Measurements from ENCODE around the gene TYW1B.
"Not testable (repeated sequence)": the region's sequence is repeated elsewhere in the genome, so short reads cannot be mapped to it uniquely, and the experiment has no call there.

Gene TYW1B

GRCh38 chr7:72753229-72753628 is 74.8 kb downstream of the TYW1B start:
- peaks cover 28 to 50% of the 10 kb centered on the region in 2 donors for H3K36me3 Mint-ChIP-seq
- not testable (repeated sequence) for DNase-seq; H3K4me3 Mint-ChIP-seq; H3K27me3 Mint-ChIP-seq; ATAC-seq (replicated peaks); H3K4me1 Mint-ChIP-seq; H3K27ac Mint-ChIP-seq; H3K9me3 Mint-ChIP-seq

GRCh38 chr7:72751978-72752377 is 76.0 kb downstream of the TYW1B start:
- no peaks in the 10 kb centered on the region for H3K4me1 Mint-ChIP-seq
- H3K27me3 Mint-ChIP-seq, result no peaks in the 10 kb centered on the region
- DNase-seq, result no peak
- H3K27ac Mint-ChIP-seq, result no peak overlapping the region
- no peak for ATAC-seq (replicated peaks)
- H3K9me3 Mint-ChIP-seq, result peaks cover 2 to 3% of the 10 kb centered on the region in 2 donors
- peaks cover 22 to 45% of the 10 kb centered on the region in 2 donors for H3K36me3 Mint-ChIP-seq
- H3K4me3 Mint-ChIP-seq, result no peak overlapping the region

- H3K27ac Mint-ChIP-seq, result no peak overlapping the region
- no peaks in the 10 kb centered on the region for H3K4me1 Mint-ChIP-seq
- peaks cover 0 to 4% of the 10 kb centered on the region in 2 donors for H3K9me3 Mint-ChIP-seq
- peaks cover 16 to 41% of the 10 kb centered on the region in 2 donors for H3K36me3 Mint-ChIP-seq
- no peak for DNase-seq
- H3K27me3 Mint-ChIP-seq, result no peaks in the 10 kb centered on the region
- no peak for ATAC-seq (replicated peaks)
- H3K4me3 Mint-ChIP-seq, result no peak overlapping the region
These were observed 76.6 kb downstream of the TYW1B start for GRCh38 chr7:72751378-72751777.

- ATAC-seq (replicated peaks); H3K27ac Mint-ChIP-seq; H3K9me3 Mint-ChIP-seq; H3K27me3 Mint-ChIP-seq; H3K4me1 Mint-ChIP-seq; DNase-seq; H3K4me3 Mint-ChIP-seq: not testable (repeated sequence)
- H3K36me3 Mint-ChIP-seq, result peaks cover 15 to 42% of the 10 kb centered on the region in 2 donors
These were observed 79.4 kb downstream of the TYW1B start for GRCh38 chr7:72748649-72749048.

- not testable (repeated sequence) for ATAC-seq (replicated peaks); H3K4me3 Mint-ChIP-seq; DNase-seq; H3K27me3 Mint-ChIP-seq; H3K27ac Mint-ChIP-seq; H3K4me1 Mint-ChIP-seq
- H3K36me3 Mint-ChIP-seq, result peaks cover 32 to 45% of the 10 kb centered on the region in 2 donors
- H3K9me3 Mint-ChIP-seq, result peaks cover 8 to 20% of the 10 kb centered on the region in 2 donors
These were observed 83.6 kb downstream of the TYW1B start for GRCh38 chr7:72744244-72744926.

DNA sequence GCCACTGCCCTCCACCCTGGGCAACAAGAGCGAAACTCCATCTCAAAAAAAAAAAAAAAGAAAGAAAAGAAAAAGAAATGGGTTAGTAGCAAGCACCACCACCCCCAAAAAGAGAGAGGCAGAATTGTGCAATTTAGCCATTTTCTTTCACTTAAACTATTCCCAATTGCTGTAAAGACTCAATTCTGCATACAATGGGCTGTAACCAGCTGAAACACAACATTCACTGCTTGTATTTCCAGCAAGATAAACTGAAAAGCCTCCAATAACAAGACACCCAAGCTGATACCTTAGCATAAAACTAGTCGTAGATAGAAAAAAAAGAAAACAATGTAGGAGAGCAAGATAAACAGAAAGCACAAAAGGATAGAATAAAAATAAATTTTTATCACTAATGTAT is 84.2 kb downstream of the TYW1B start:
- H3K9me3 Mint-ChIP-seq, result peaks cover 8 to 20% of the 10 kb centered on the region in 2 donors
- ATAC-seq (replicated peaks); H3K27me3 Mint-ChIP-seq; DNase-seq; H3K27ac Mint-ChIP-seq; H3K4me3 Mint-ChIP-seq; H3K4me1 Mint-ChIP-seq: not testable (repeated sequence)
- peaks cover 32 to 47% of the 10 kb centered on the region in 2 donors for H3K36me3 Mint-ChIP-seq

- H3K36me3 Mint-ChIP-seq, result peaks cover 46 to 64% of the 10 kb centered on the region in 2 donors
- peaks cover 8 to 23% of the 10 kb centered on the region in 2 donors for H3K9me3 Mint-ChIP-seq
- H3K4me3 Mint-ChIP-seq; H3K27ac Mint-ChIP-seq; DNase-seq; ATAC-seq (replicated peaks); H3K4me1 Mint-ChIP-seq; H3K27me3 Mint-ChIP-seq: not testable (repeated sequence)
These were observed 88.3 kb downstream of the TYW1B start for GRCh38 chr7:72739716-72740115.

DNA sequence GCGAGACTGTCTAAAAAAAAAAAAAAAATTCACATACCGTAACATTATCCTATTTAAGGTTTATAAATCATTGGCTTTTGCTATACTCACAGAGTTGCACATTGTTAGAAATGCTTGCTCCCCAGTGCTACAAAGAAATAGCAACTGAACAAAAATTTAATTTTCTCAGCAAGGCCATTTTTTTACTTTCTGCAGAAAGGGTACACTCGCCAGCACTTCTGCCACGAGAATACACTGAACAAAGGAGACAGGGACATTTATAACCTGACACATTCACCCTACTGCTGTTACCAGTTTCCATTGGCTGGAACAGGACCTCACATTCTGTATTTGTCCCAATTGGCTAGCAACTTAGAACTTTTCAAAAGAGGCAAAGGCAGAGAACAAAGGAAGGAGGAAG is 92.1 kb downstream of the TYW1B start:
- peaks cover 57 to 70% of the 10 kb centered on the region in 2 donors for H3K36me3 Mint-ChIP-seq
- not testable (repeated sequence) for H3K4me3 Mint-ChIP-seq; H3K27ac Mint-ChIP-seq; ATAC-seq (replicated peaks); DNase-seq; H3K4me1 Mint-ChIP-seq; H3K27me3 Mint-ChIP-seq
- H3K9me3 Mint-ChIP-seq, result peaks cover 13 to 29% of the 10 kb centered on the region in 2 donors

DNA sequence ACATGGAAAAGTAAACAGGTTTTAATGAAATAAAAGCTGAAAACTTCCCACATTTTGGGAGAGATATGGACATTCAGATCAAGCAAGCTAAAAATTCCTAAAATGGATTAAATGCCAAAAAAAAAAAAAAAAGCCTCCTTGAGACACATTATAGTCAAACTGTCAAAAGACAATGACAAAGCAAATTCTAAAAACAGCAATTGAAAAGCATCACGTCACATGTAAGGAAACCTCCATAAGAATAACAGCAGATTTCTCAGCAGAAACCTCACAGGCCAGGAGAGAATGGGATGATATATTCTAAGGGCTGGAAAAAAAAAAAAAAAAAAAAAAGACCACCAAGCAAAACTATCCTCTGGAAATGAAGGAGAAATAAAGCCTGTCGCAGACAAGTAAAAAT is 97.2 kb downstream of the TYW1B start:
- H3K4me1 Mint-ChIP-seq; ATAC-seq (replicated peaks); DNase-seq; H3K27ac Mint-ChIP-seq; H3K4me3 Mint-ChIP-seq; H3K27me3 Mint-ChIP-seq: not testable (repeated sequence)
- Mint-ChIP-seq H3K9me3 (peaks cover 18 to 32% of the 10 kb centered on the region in 2 donors), H3K36me3 (peaks cover 63 to 72% of the 10 kb centered on the region in 2 donors)

GRCh38 chr7:72730384-72730783 is 97.6 kb downstream of the TYW1B start:
- not testable (repeated sequence) for H3K27me3 Mint-ChIP-seq; H3K4me3 Mint-ChIP-seq; H3K27ac Mint-ChIP-seq; H3K4me1 Mint-ChIP-seq; ATAC-seq (replicated peaks); DNase-seq
- H3K9me3 Mint-ChIP-seq, result peaks cover 18 to 32% of the 10 kb centered on the region in 2 donors
- peaks cover 65 to 76% of the 10 kb centered on the region in 2 donors for H3K36me3 Mint-ChIP-seq

DNA sequence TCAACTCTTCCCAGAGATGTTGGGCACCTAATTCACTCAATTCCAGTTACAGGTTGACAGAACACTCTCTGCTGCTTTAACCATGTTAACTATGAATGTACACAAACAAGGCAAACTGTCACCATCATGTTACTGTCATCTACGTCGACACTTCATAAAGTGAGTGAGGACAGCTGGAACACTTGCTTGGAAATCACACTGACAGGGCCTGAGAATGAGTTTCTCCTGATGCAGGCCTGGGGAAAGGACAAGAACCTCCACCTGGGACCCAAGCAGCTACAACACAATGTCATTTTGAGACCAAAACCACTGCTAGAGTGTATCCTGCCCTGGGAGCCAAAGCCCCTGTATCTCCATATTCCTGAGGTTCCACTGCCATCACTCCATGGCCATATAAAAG is 98.9 kb downstream of the TYW1B start:
- ATAC-seq (replicated peaks); H3K4me1 Mint-ChIP-seq; DNase-seq; H3K27ac Mint-ChIP-seq; H3K4me3 Mint-ChIP-seq; H3K27me3 Mint-ChIP-seq: not testable (repeated sequence)
- H3K9me3 Mint-ChIP-seq, result peaks cover 18 to 26% of the 10 kb centered on the region in 2 donors
- H3K36me3 Mint-ChIP-seq, result peaks cover 58 to 69% of the 10 kb centered on the region in 2 donors

DNA sequence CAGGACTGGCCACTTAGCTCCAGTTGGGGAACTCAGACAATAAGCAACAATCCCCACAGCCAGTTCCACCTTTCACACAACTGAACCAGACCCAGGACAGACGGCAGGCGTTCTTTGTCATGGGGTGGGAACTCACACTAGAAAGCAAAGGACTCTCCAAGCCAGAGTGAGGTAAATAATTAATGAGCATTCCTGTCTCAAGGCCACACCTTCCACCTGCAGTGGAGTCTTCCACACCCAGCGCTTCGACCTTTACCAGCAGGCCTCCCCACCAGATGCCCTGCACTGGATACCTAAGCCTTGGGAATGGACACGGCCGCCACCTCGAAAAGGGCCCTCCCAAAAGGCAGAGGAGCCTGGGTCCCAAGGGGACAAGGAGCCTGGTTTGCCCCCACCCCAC is 105.3 kb downstream of the TYW1B start:
- DNase-seq, result not testable (repeated sequence)

GRCh38 chr7:72720890-72721289 is 107.1 kb downstream of the TYW1B start:
- not testable (repeated sequence) for ATAC-seq (replicated peaks); H3K9me3 Mint-ChIP-seq; H3K4me1 Mint-ChIP-seq; DNase-seq; H3K27me3 Mint-ChIP-seq; H3K27ac Mint-ChIP-seq; H3K4me3 Mint-ChIP-seq
- peaks cover 18 to 37% of the 10 kb centered on the region in 2 donors for H3K36me3 Mint-ChIP-seq

More for the DNA sequence above, 105.3 kb downstream of the TYW1B start:
- H3K9me3 Mint-ChIP-seq; H3K4me1 Mint-ChIP-seq; H3K27ac Mint-ChIP-seq; ATAC-seq (replicated peaks); H3K27me3 Mint-ChIP-seq; H3K4me3 Mint-ChIP-seq: not testable (repeated sequence)
- peaks cover 28 to 44% of the 10 kb centered on the region in 2 donors for H3K36me3 Mint-ChIP-seq

GRCh38 chr7:72717252-72717774 is 110.7 kb downstream of the TYW1B start:
- not testable (repeated sequence) for H3K4me1 Mint-ChIP-seq; H3K9me3 Mint-ChIP-seq; DNase-seq; H3K4me3 Mint-ChIP-seq; H3K27ac Mint-ChIP-seq; ATAC-seq (replicated peaks); H3K27me3 Mint-ChIP-seq
- H3K36me3 Mint-ChIP-seq, result peaks cover 19 to 38% of the 10 kb centered on the region in 2 donors

GRCh38 chr7:72711927-72712326 is 116.1 kb downstream of the TYW1B start:
- not testable (repeated sequence) for H3K4me1 Mint-ChIP-seq; H3K27ac Mint-ChIP-seq; H3K4me3 Mint-ChIP-seq; ATAC-seq (replicated peaks); H3K27me3 Mint-ChIP-seq; H3K9me3 Mint-ChIP-seq; DNase-seq
- peaks cover 35 to 55% of the 10 kb centered on the region in 2 donors for H3K36me3 Mint-ChIP-seq

All from stimulated activated naive B cell treated with anti-CD40 and anti-IgM and Interleukin-4, amounts not matched to agents 10 μg/mL and 1 μg/mL and 100 μg/mL, for 72 hours (primary cell).